GM19099 (cell line): ENCODE results near the gene PHLDA3.

Experiments used
- POLR2A ChIP-seq: IDR thresholded peaks from 3 replicates; pipeline ENCODE4 v1.6.1; 2011; ENCODE audit warnings: low read depth; ENCODE audit not compliant: insufficient read length; ENCODE audit errors: extremely low read depth

The PHLDA3 gene

GRCh38 chr1:201495551-201496295 lies 26.7 kb upstream of the PHLDA3 start:
- no peak for TF ChIP-seq POLR2A

- TF ChIP-seq POLR2A: no peak
Measured at GRCh38 chr1:201493757-201494617, 25.0 kb upstream of the PHLDA3 start.

GRCh38 chr1:201491896-201492511 lies 23.0 kb upstream of the PHLDA3 start:
- TF ChIP-seq POLR2A: no peak

GRCh38 chr1:201490708-201491131 lies 21.7 kb upstream of the PHLDA3 start:
- TF ChIP-seq POLR2A: no peak

GRCh38 chr1:201489643-201490261 lies 20.8 kb upstream of the PHLDA3 start:
- no peak for TF ChIP-seq POLR2A

GRCh38 chr1:201488830-201489589 lies 20.0 kb upstream of the PHLDA3 start:
- no peak for TF ChIP-seq POLR2A

- TF ChIP-seq POLR2A: no peak
Measured at GRCh38 chr1:201487742-201488141, 18.8 kb upstream of the PHLDA3 start.

- no peak for TF ChIP-seq POLR2A
Measured at GRCh38 chr1:201486187-201486586, 17.2 kb upstream of the PHLDA3 start.

GRCh38 chr1:201485184-201485774 lies 16.3 kb upstream of the PHLDA3 start:
- TF ChIP-seq POLR2A: no peak

GRCh38 chr1:201483373-201483949 lies 14.5 kb upstream of the PHLDA3 start:
- TF ChIP-seq POLR2A: no peak

- TF ChIP-seq POLR2A: no peak
Measured at GRCh38 chr1:201482755-201483154, 13.8 kb upstream of the PHLDA3 start.

- no peak for TF ChIP-seq POLR2A
Measured at GRCh38 chr1:201481761-201482493, 12.9 kb upstream of the PHLDA3 start.

GRCh38 chr1:201481004-201481380 lies 12.0 kb upstream of the PHLDA3 start:
- TF ChIP-seq POLR2A: no peak
